Upper lobe of right lung (tissue), 1 donor: ENCODE measurements around the gene PDE2A. TPM values are rescaled to one million over a fixed set of nuclear protein-coding genes. Genes with fewer than 3 reads are reported as not detected.

Experiments
- ATAC-seq: fragments of 200-7000 bp; cut with Tn5 transposase; one replicate; pipeline ENCODE4 v1.9.1; 2020; ENCODE audit warnings: mild to moderate bottlenecking, moderate library complexity
- DNase-seq: peaks from one replicate; pipeline ENCODE4 v3.0.0-alpha.2; 2020
- H3K27ac ChIP-seq: fragments of 200-600 bp; one replicate; pipeline ENCODE4 v1.8.0; 2022
- H3K27me3 ChIP-seq: fragments of 200-600 bp; one replicate; pipeline ENCODE4 v1.8.0; 2022; ENCODE audit warnings: mild to moderate bottlenecking
- H3K36me3 ChIP-seq: fragments of 200-600 bp; one replicate; pipeline ENCODE4 v1.8.0; 2022
- H3K4me1 ChIP-seq: fragments of 200-600 bp; one replicate; pipeline ENCODE4 v1.8.0; 2022
- H3K4me3 ChIP-seq: fragments of 200-600 bp; one replicate; pipeline ENCODE4 v1.8.0; 2022; ENCODE audit warnings: mild to moderate bottlenecking
- H3K9me3 ChIP-seq: fragments of 200-600 bp; one replicate; pipeline ENCODE4 v1.8.0; 2022
- intact Hi-C: fragments of 100-400 bp; cut with DNase I; formaldehyde crosslinking; loops from one replicate; pipeline ENCODE4 v1.11.0; 2022
- total RNA-seq: library from RNA; stranded (reverse); fragmentation: NEBNext Ultra II Directional; extraction: Animal tissue kit (Norgen Biotek cat#: 25700); gene quantifications from one replicate; pipeline ENCODE4 v1.2.1, GENCODE V29; 2021
- TF ChIP-seq, protein P1 (sequence below): fragments of 200-600 bp; IDR thresholded peaks from one replicate; pipeline ENCODE4 v1.8.0; 2022; ENCODE audit warnings: antibody characterized with exemption
- donor health status: DM: no; HTN: yes; CAD: no; lungs with severe emphysema.

The PDE2A gene
- total RNA-seq, 1 donor from 2014 or later = 27.3 TPM

DNA sequence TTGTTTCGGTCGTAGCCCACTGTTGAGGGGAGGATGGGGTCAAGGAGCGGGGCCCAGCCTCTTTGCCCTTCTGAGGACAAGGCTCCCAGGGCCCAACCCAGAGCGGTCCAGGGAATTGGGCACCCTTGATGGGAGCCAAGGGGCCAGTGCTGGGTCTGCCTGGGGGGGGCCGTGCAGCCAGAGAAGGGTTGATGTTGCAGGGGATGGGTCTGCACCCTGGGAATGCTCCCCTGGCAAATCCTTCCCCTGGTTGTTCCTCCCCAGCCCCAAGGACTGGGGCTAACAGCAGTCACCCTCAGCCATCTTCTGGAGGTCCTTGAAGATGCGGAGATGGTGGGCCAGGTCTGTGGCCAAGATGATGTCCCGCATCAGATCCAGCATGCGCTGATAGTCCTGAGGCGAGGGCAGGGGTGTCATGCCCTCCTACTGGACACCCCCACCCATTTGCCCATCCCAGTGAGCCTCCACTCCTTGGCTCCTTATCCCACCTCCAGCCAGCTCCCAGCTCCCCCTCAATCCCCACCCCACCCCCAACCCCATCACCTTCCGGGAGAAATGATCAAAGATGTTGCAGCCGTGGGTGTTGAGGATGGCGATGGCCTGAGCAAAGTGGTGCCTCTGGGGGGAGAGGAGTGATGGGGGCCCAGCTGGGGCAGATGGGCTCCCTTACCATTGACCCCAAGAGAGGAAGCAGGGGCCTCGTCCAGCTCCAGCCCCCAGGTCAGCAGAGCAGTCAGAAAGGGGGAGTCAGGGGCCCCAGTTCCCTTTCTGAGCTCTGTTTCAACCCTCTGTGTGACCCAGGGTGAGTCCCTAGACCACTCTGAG is 95.0 kb downstream of the PDE2A start:
- no peaks in the 10 kb centered on the region for H3K9me3 ChIP-seq
- intact Hi-C loops = loop anchor here (10.0 kb wide), 1 partner anchor 104 kb away; no protein-coding TSS in a partner anchor
- H3K4me3 ChIP-seq = no peak overlapping the region
- DNase-seq (peak; percentile 52), ATAC-seq (no peak)
- TF ChIP-seq, protein P1, sequence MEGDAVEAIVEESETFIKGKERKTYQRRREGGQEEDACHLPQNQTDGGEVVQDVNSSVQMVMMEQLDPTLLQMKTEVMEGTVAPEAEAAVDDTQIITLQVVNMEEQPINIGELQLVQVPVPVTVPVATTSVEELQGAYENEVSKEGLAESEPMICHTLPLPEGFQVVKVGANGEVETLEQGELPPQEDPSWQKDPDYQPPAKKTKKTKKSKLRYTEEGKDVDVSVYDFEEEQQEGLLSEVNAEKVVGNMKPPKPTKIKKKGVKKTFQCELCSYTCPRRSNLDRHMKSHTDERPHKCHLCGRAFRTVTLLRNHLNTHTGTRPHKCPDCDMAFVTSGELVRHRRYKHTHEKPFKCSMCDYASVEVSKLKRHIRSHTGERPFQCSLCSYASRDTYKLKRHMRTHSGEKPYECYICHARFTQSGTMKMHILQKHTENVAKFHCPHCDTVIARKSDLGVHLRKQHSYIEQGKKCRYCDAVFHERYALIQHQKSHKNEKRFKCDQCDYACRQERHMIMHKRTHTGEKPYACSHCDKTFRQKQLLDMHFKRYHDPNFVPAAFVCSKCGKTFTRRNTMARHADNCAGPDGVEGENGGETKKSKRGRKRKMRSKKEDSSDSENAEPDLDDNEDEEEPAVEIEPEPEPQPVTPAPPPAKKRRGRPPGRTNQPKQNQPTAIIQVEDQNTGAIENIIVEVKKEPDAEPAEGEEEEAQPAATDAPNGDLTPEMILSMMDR = no peak
- H3K27me3 ChIP-seq = peaks cover 1% of the 10 kb centered on the region
- H3K4me1 ChIP-seq = no peaks in the 10 kb centered on the region
- H3K36me3 ChIP-seq = no peaks in the 10 kb centered on the region
- H3K27ac ChIP-seq = no peak overlapping the region

DNA sequence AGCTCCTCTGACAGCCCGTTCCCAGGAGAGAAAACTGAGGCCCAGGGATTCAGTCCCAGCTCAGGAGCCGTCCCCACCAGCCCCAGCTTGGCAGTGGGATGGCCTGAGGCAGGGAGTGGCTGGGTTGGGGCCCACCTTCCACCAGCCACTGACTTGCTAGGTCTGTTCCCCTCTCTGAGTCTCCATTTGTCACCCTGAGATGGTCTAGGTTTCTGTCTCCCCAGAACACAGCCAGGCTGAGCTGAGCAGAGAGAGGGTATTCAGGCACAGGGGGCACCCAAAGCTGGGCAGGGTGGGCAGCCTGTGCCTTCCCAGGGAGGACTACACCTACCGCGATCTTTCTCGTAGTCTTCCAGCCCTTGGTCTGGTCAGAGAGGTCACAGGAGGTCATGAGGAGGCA is 95.7 kb downstream of the PDE2A start:
- H3K4me3 ChIP-seq = no peak overlapping the region
- no peaks in the 10 kb centered on the region for H3K27me3 ChIP-seq
- no peak overlapping the region for H3K27ac ChIP-seq
- ATAC-seq (no peak), DNase-seq (peak; percentile 37)
- H3K9me3 ChIP-seq = no peaks in the 10 kb centered on the region
- no peaks in the 10 kb centered on the region for H3K36me3 ChIP-seq
- intact Hi-C loops = loop anchor here (10.0 kb wide), 1 partner anchor 104 kb away; no protein-coding TSS in a partner anchor
- H3K4me1 ChIP-seq = no peaks in the 10 kb centered on the region
- TF ChIP-seq, protein P1 = no peak

DNA sequence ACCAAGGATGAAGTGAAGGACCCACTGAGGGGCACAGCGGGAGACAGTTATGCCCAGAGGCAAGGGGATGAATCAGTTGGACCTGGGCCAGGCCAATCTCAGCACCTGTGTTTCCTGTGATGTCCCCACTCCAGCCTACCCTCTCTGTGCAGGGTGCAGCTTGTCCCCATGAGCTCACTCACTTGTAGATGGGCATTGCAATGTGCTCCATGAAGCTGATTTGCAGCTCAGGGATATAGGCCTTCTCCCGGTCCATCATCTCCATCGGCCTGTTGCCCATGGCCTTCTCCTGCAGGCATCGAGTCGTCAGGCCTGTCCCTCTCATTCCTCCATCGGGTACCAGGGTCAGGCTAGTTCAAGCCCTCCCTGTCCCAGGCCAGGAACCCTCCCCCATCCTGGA is 96.2 kb downstream of the PDE2A start:
- TF ChIP-seq, protein P1 = no peak
- ATAC-seq (no peak), DNase-seq (peak; percentile 36)
- H3K4me3 ChIP-seq = no peak overlapping the region
- no peaks in the 10 kb centered on the region for H3K27me3 ChIP-seq
- no peaks in the 10 kb centered on the region for H3K9me3 ChIP-seq
- no peak overlapping the region for H3K27ac ChIP-seq
- intact Hi-C loops = loop anchor here (10.0 kb wide), 1 partner anchor 103 kb away; no protein-coding TSS in a partner anchor
- H3K36me3 ChIP-seq = no peaks in the 10 kb centered on the region
- no peaks in the 10 kb centered on the region for H3K4me1 ChIP-seq

DNA sequence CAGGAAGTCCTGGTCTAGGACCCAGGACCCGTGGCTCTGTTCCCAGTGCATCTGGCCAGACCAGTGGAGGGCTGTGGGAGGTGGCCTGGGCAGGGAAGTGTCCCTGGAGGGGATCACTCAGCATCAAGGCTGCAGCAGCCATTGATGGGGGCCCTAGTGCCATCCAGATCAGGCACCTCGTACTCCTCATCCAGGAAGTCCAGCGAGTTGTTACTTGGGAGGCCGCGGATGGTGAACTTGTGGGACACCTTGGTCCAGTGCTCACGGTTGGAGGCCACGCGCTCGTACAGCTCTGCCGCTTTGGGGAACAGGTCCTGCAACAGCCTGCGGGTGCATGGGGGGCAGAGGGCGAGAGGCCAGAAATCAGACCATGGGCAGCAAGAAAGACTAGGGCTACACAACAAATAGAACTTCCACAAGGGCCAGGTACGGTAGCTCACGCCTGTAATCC is 96.9 kb downstream of the PDE2A start:
- Histone ChIP-seq H3K36me3 (no peaks in the 10 kb centered on the region), H3K9me3 (no peaks in the 10 kb centered on the region), H3K27ac (no peak overlapping the region), H3K4me1 (no peaks in the 10 kb centered on the region), H3K27me3 (no peaks in the 10 kb centered on the region), H3K4me3 (no peak overlapping the region)
- TF ChIP-seq, protein P1 = no peak
- peak; percentile 56 for DNase-seq
- ATAC-seq = no peak
- intact Hi-C loops = loop anchor here (10.0 kb wide), 1 partner anchor 102 kb away; no protein-coding TSS in a partner anchor

DNA sequence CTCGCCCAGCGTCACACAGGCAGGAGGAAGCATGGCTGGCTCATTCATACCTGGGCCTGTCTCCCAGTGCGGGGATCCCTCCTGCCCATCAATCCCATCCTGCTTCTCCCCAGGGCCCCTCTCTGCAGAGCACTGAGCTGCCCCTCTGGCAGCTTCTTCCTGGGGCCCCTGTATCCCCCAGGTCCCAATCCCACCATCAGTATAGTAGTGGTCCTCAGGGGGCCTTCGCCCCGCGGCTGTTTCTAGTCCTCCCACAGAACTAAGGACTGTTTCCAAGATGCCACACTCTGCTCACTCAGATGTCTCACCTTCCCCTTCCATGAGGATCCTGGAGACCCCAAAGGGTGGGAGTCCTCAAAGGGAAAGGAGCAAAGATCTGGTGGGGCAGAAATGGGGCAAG is 97.6 kb downstream of the PDE2A start:
- H3K4me3 ChIP-seq = no peak overlapping the region
- intact Hi-C loops = loop anchor here (10.0 kb wide), 1 partner anchor 102 kb away; no protein-coding TSS in a partner anchor
- ATAC-seq = no peak
- DNase-seq = peak; percentile 49
- no peak overlapping the region for H3K27ac ChIP-seq
- no peaks in the 10 kb centered on the region for H3K9me3 ChIP-seq
- H3K4me1 ChIP-seq = no peaks in the 10 kb centered on the region
- H3K27me3 ChIP-seq = no peaks in the 10 kb centered on the region
- no peaks in the 10 kb centered on the region for H3K36me3 ChIP-seq
- TF ChIP-seq, protein P1 = no peak
